Measurements from ENCODE around the gene CSH1.
"Not testable (repeated sequence)": the region's sequence is repeated elsewhere in the genome, so short reads cannot be mapped to it uniquely, and the experiment has no call there.

Gene CSH1

GRCh38 chr17:63898899-63899798, 2.8 kb upstream of the CSH1 start:
- not testable (repeated sequence) for DNase-seq

DNA sequence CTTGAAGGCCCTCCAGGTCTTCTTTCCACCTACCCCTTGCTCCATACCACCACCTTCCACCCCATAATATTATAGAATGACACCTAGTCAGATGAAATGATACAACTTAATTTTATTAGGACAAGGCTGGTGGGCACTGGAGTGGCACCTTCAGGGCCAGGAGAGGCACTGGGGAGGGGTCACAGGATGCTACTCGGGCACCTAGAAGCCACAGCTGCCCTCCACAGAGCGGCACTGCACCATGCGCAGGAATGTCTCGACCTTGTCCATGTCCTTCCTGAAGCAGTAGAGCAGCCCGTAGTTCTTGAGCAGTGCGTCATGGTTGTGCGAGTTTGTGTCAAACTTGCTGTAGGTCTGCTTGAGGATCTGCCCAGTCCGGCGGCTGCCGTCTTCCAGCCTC, 1.6 kb downstream of the CSH1 start:
- not testable (repeated sequence) for DNase-seq

- not testable (repeated sequence) for DNase-seq
Observed at GRCh38 chr17:63894021-63894420, 2.4 kb downstream of the CSH1 start.

DNA sequence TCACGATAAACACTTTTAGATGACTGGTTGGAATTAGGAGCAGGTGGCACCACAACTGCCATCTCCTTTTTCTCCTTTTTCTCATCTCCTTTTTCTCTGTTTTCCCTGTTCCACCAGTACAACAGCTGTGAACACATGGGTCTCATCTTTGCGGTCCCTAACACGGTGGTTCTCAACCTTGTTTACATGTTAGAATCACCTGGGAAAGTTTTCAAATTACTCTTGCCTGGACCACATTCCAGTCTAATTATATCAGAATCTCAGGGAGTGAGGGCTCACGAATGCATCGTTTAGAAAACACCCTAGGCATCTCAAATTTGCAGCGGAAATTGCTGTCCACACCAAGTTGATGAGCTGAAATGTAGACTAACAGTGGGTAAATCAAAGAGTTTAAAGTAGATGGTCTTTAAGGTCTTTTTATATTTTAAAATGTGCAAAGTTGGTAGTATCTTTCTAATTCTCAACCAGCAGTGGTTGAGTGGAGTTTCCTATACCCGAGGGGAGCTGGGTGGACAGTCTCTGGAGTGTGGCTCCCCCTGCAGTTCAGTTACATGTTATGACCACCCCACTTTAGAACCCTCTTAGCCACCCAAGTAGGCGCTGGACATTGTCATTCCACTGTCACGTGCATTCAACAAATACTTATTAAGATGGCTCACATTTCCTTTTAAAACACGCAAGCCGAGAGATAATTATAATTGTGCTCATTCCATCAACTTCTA, 3.9 kb downstream of the CSH1 start:
- DNase-seq: not testable (repeated sequence)

DNA sequence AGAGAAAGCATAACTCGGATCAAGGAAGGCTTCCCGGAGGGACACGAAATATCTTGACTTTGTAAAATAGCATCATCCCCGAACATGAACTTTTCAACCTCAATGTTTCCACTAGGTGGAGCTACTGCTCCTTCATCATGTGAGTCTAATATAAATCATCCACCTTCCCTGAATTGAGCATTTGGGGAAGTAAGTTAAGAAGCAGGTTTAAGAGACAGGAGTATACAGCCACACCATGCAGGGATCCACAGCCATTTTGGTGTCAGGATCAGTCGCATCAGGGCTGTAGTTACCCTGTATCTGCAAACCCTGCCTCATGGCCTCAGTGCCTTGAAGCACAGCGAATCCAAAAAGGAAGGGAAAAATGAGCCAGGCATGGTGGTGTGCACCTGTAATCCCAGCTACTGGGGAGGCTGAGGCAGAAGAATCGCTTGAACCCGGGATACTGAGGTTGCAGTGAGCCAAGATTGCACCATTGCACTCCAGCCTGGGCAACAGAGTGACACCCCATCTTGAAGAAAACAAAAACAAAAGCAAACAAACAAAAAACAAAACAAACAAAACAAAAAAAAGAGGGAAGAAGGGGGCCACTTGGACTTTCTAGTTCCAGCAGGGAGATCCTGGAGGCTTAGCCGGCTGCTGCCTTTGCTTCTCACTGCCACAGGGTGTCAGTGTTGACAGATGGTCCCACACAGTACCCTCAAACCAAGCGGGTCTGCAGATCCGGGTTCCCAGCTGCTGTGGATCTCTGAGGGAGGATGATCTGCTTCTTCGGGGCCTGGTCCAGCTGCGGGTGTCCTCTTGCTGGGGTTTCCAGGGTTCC, 7.1 kb downstream of the CSH1 start:
- DNase-seq: peak; percentile 38

GRCh38 chr17:63885119-63885518, 11.3 kb downstream of the CSH1 start:
- DNase-seq: not testable (repeated sequence)

DNA sequence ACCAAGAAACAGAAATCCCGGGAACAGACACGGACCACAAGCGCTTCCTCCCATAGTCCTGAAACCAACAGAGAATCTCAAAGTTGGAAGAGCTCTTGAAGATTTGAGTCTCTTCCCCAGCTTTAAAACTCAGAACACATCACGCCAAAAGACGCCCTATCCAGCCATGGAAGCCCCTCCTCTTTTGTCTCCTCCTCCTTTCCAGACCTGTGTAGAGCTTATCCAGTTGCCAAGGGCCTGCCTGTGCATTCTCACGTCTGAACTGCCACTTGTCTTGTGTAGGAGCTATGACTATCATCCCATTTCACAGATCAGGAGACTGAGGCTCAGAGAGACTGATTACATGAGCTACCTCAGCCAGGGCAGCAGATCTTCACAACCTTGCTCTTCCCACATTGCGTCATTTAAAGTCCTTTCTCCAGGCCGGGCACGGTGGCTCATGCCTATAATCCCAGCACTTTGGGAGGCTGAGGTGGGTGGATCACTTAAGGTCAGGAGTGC, 13.7 kb downstream of the CSH1 start:
- not testable (repeated sequence) for DNase-seq

DNA sequence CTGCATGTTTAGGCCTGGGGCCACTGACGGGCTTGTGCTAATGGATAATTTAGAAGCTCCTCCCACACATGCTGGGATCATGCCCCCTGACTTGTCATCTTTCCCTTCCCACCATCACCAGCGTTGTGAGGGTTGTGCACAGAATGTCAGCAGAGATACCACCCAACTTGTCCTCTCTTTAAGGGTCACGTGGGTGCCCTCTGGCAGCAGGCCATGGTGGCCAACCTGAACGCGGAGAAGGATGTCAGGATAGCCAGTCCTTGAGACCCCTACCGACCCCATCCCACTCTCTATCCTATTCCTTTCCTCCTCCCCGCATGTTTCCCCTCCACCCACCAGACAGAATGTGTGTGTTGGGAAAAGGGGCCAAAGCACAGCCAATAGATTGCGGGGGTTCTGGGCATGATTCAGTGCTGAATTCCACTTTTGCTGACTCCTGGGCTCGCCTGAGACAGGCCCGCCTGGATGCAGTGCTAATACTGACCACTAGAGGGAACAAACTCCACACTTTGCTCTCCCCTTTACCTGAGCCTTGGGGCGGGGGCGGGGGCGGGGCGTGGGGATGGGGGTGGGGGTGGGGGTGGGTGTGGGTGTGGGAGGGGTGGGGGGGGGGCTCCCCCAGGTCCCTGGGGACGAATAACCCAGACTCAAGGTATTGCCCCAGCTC, 14.3 kb downstream of the CSH1 start, which contains the start of gene GH2:
Gene GH2, minus strand, starts transcription at position 10 of the 667 bp plus-strand sequence. CDS start 143 bp downstream, outside the sequence.
- DNase-seq: peak; percentile 42

DNA sequence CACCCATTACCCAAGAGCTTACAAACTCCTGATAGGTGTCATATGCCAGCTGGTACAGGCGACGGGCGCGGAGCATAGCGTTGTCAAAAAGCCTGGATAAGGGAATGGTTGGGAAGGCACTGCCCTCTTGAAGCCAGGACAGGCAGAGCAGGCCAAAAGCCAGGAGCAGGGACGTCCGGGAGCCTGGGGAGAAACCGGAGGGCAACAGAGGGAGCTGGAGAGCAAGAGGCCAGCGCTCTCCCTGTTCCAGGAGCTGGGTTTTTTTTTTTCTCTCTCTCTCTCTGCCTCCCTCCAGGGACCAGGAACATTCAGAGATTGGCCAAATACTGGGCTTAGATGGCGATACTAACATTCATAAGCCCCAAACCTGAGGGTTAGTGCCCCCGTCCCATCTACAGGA, 15.0 kb downstream of the CSH1 start:
- not testable (repeated sequence) for DNase-seq

- no peak for DNase-seq
Observed at GRCh38 chr17:63880706-63881105, 15.7 kb downstream of the CSH1 start.

DNA sequence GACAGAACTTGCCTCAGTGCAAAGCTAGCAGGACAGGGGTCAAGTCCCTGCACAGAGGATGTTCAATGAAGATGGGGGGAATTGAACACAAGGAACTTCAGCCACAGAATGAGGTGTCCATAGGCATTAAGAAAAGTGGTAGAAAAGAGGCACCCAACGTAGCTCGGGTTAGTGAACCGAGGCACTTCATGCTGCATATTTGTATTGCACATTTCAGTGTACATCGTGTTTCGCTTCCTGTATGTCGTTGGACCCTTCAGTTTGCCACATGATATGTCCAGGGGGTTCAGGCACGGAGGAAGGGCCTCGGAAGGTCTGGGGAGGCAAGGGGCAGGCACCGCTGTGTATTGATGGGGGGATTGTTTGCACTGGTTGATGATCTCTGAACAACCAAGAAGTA, 18.0 kb downstream of the CSH1 start:
- not testable (repeated sequence) for DNase-seq

GRCh38 chr17:63874693-63875092, 21.7 kb downstream of the CSH1 start:
- not testable (repeated sequence) for DNase-seq

GRCh38 chr17:63874061-63874626, 22.2 kb downstream of the CSH1 start:
- not testable (repeated sequence) for DNase-seq

DNA sequence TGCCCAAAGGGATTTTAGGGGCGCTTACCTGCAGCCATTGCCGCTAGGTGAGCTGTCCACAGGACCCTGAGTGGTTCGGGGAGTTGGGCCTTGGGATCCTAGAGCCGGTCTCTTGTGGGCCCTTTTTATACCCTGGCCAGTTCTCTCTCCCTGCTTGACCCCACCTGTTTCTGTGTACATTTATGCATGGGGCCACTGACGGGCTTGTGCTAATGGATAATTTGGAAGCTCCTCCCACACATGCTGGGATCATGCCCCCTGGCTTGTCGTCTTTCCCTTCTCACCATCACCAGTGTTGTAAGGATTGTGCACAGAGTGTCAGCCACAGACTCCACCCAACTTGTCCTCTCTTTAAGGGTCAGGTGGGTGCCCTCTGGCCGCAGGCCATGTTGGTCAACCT, 22.8 kb downstream of the CSH1 start, which contains the start of gene CSH2:
Gene CSH2, minus strand, starts transcription at position 101 of the 400 bp plus-strand sequence. Its CDS starts 63 bp downstream, at position 38.
- not testable (repeated sequence) for DNase-seq

DNA sequence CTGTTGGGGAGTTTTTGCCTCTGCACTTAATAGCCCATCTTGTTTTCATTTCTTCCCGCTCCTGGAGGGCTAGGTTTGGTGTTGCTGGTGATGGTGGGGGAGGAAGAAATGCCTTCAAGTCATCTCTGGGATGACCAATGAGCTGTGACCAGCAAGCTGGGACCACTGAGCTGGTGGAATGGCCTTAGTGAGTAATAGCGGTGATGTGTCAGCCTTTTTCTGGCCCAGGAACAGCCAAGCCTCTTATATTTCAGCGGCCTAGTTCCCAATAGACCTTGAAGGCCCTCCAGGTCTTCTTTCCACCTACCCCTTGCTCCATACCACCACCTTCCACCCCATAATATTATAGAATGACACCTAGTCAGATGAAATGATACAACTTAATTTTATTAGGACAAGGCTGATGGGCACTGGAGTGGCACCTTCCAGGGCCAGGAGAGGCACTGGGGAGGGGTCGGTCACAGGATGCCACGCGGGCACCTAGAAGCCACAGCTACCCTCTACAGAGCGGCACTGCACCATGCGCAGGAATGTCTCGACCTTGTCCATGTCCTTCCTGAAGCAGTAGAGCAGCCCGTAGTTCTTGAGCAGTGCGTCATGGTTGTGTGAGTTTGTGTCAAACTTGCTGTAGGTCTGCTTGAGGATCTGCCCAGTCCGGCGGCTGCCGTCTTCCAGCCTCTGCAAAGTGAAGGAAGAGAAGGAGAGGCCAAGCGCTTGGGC, 24.6 kb downstream of the CSH1 start:
- not testable (repeated sequence) for DNase-seq

GRCh38 chr17:63870292-63870665, 26.1 kb downstream of the CSH1 start:
- DNase-seq: not testable (repeated sequence)

GRCh38 chr17:63869491-63870291, 26.7 kb downstream of the CSH1 start:
- DNase-seq: not testable (repeated sequence)

DNA sequence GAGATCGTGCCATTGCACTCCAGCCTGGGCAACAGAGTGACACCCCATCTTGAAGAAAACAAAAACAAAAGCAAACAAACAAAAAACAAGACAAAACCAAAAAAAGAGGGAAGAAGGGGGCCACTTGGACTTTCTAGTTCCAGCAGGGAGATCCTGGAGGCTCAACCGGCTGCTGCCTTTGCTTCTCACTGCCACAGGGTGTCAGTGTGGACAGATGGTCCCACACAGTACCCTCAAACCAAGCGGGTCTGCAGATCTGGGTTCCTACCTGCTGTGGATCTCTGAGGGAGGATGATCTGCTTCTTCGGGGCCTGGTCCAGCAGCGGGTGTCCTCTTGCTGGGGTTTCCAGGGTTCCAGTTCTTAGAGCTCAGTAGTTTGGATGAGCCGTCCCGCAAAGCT, 29.7 kb downstream of the CSH1 start:
- DNase-seq: not testable (repeated sequence)

- no peak for DNase-seq
Observed at GRCh38 chr17:63859257-63859656, 37.1 kb downstream of the CSH1 start.

GRCh38 chr17:63856425-63856824, 39.9 kb downstream of the CSH1 start:
- not testable (repeated sequence) for DNase-seq

Measured in inflammatory macrophage treated with lipopolysaccharide for 4 hours (primary cell).